B cell (primary cell): ENCODE results near the gene SURF2. TPM values are rescaled to one million over a fixed set of nuclear protein-coding genes. Genes with fewer than 3 reads are reported as not detected.

Experiments
- ATAC-seq: fragments of 200-7000 bp; cut with Tn5 transposase; one replicate; pipeline ENCODE4 v1.10.0; 2021; ENCODE audit warnings: low read depth, mild to moderate bottlenecking, moderate number of reproducible peaks, moderate library complexity
- CTCF ChIA-PET: fragments of 350-600 bp; sonication (Branson Sonifier 250); formaldehyde crosslinking; loops from one replicate; lab custom pipeline; 2021; ENCODE audit warnings: antibody characterized with exemption, inconsistent platforms; lab: Charles Lee
- POLR2A ChIA-PET: fragments of 350-600 bp; sonication (Branson Sonifier 250); formaldehyde crosslinking; loops from one replicate; lab custom pipeline; 2021; ENCODE audit warnings: antibody characterized with exemption; lab: Charles Lee
- DNase-seq: peaks from one replicate; pipeline ENCODE4 v3.0.0; 2013
- H2AFZ ChIP-seq: 2 replicates; pipeline ENCODE4 v1.6.1; 2012; ENCODE audit warnings: mild to moderate bottlenecking, low read depth, low read length; ENCODE audit not compliant: insufficient read depth, poor library complexity, severe bottlenecking
- H3K27ac ChIP-seq, 2 donors: 1 replicate in 1 of 2; 2 replicates in 1 of 2; pipeline ENCODE4 v1.5.1; 2012 to 2013; ENCODE audit warnings: low read length in 2 of 2, mild to moderate bottlenecking in 2 of 2, moderate library complexity in 1 of 2
- H3K27me3 ChIP-seq, 4 experiments: fragments of 200-600 bp in 1 of 4; sonication (generic) in 1 of 4; replicated peaks in 1 of 4; 1 replicate in 2 of 4; 2 replicates in 2 of 4; pipeline versions ENCODE4 v1.6.1 to v1.7.0; 2013 to 2016; ENCODE audit warnings: low read length in 3 of 4, mild to moderate bottlenecking in 2 of 4, mixed read lengths in 1 of 4, moderate library complexity in 1 of 4; ENCODE audit not compliant: insufficient read depth in 4 of 4, control insufficient read depth in 3 of 4; ENCODE audit errors: control extremely low read depth in 1 of 4
- H3K36me3 ChIP-seq, 2 experiments: replicated peaks in 1 of 2; 1 replicate in 1 of 2; 2 replicates in 1 of 2; pipeline versions ENCODE4 v1.6.1 to v1.7.1; 2013; ENCODE audit warnings: low read length in 1 of 2; ENCODE audit not compliant: insufficient read depth in 2 of 2, control insufficient read depth in 1 of 2; ENCODE audit errors: control extremely low read depth in 1 of 2, extremely low read depth in 1 of 2
- H3K4me1 ChIP-seq, 2 donors: fragments of 200-600 bp in 1 of 2; sonication (generic) in 1 of 2; 1 replicate in 1 of 2; 2 replicates in 1 of 2; pipeline versions ENCODE4 v1.5.1 to v1.6.1; 2013 to 2017; ENCODE audit warnings: low read length in 2 of 2; ENCODE audit not compliant: control insufficient read depth in 2 of 2, insufficient read depth in 2 of 2
- H3K4me2 ChIP-seq: replicated peaks from 2 replicates; pipeline ENCODE3; 2012; ENCODE audit warnings: mild to moderate bottlenecking, low read depth, low read length; ENCODE audit not compliant: poor library complexity, severe bottlenecking
- H3K4me3 ChIP-seq, 5 experiments: fragments of 200-600 bp in 1 of 5; sonication (generic) in 1 of 5; 1 replicate in 3 of 5; 2 replicates in 2 of 5; pipeline versions ENCODE4 v1.5.1 to v1.7.0; 2011 to 2016; ENCODE audit warnings: low read length in 4 of 5, mild to moderate bottlenecking in 4 of 5, low read depth in 2 of 5, control low read depth in 1 of 5, moderate library complexity in 1 of 5; ENCODE audit not compliant: insufficient read depth in 1 of 5; ENCODE audit errors: control extremely low read depth in 1 of 5, extremely low read depth in 1 of 5
- H3K79me2 ChIP-seq: fragments of 200-600 bp; sonication (generic); one replicate; pipeline ENCODE4 v1.6.0; 2016; ENCODE audit warnings: low read length; ENCODE audit not compliant: control insufficient read depth, insufficient read depth
- H3K9ac ChIP-seq: fragments of 200-600 bp; sonication (generic); 2 replicates; pipeline ENCODE4 v1.6.1; 2017; ENCODE audit warnings: mild to moderate bottlenecking, low read length, moderate library complexity
- H3K9me3 ChIP-seq, 3 donors: one replicate each; pipeline versions ENCODE4 v1.6.1 to v1.7.1; 2013; ENCODE audit warnings: low read length in 2 of 3; ENCODE audit not compliant: control insufficient read depth in 2 of 3, insufficient read depth in 1 of 3; ENCODE audit errors: control extremely low read depth in 1 of 3
- H4K20me1 ChIP-seq: 2 replicates; pipeline ENCODE4 v1.6.0; 2012; ENCODE audit warnings: mild to moderate bottlenecking, low read length; ENCODE audit not compliant: insufficient read depth, control insufficient read depth, poor library complexity, severe bottlenecking
- H3K27ac Mint-ChIP-seq: one replicate; pipeline ENCODE4 v1.8.0; 2021; ENCODE audit warnings: mixed read lengths
- H3K27me3 Mint-ChIP-seq: one replicate; pipeline ENCODE4 v1.8.0; 2021; ENCODE audit warnings: mixed read lengths
- H3K4me1 Mint-ChIP-seq: one replicate; pipeline ENCODE4 v1.8.0; 2021; ENCODE audit warnings: mixed read lengths
- H3K4me3 Mint-ChIP-seq: one replicate; pipeline ENCODE4 v1.8.0; 2021; ENCODE audit warnings: mixed read lengths
- H3K9me3 Mint-ChIP-seq: one replicate; pipeline ENCODE4 v1.8.0; 2022; ENCODE audit warnings: mixed read lengths; ENCODE audit not compliant: insufficient read depth
- CTCF ChIP-seq: fragments of 200-600 bp; IDR thresholded peaks from one replicate; pipeline ENCODE4 v1.8.0; 2022; ENCODE audit warnings: antibody characterized with exemption, mild to moderate bottlenecking
- EZH2 ChIP-seq: IDR thresholded peaks from 2 replicates; pipeline ENCODE4 v1.6.1; 2012; ENCODE audit warnings: borderline replicate concordance, low read depth, mild to moderate bottlenecking, moderate library complexity, low read length; ENCODE audit not compliant: insufficient read depth, poor library complexity, severe bottlenecking
- WGBS: methylation state at CpG from one replicate; pipeline ENCODE4 v1.1.5; 2013; ENCODE audit warnings: missing lambda C conversion rate; ENCODE audit not compliant: insufficient coverage; 5-methylcytosine and 5-hydroxymethylcytosine counted together
- intact Hi-C: fragments of 100-400 bp; cut with micrococcal nuclease; formaldehyde crosslinking; loops from one replicate; pipeline ENCODE4 v1.10.0; 2022
- polyA plus RNA-seq: library from polyadenylated mRNA; depleted of rRNA; stranded (reverse); fragments of >200 nt; gene quantifications from 2 replicates; pipeline ENCODE4 v1.2.3, GENCODE V29; 2012
- total RNA-seq, 2 donors: library from RNA; stranded (reverse); fragments of 120-200 nt in 1 of 2; gene quantifications; 1 replicate in 1 of 2; 2 replicates in 1 of 2; pipeline versions ENCODE4 v1.2.3 to v1.2.4, GENCODE V29; 2013 to 2022

The SURF2 gene
- total and polyA plus RNA-seq, 2 donors (not counting 1 experiment from before 2014, with no cell fraction given): 17.1 to 17.3 TPM

GRCh38 chr9:133389025-133389557 lies 32.7 kb downstream of the SURF2 start:
- Histone ChIP-seq H3K9me3 (no peaks in the 10 kb centered on the region), H3K27me3 (peaks cover 0 to 12% (median 0%) of the 10 kb centered on the region in 4 experiments), H3K4me2 (no peak overlapping the region), H4K20me1 (no peaks in the 10 kb centered on the region), H3K9ac (no peak overlapping the region), H3K27ac (no peak overlapping the region), H3K79me2 (no peaks in the 10 kb centered on the region), H2AFZ (no peak overlapping the region), H3K4me1 (no peaks in the 10 kb centered on the region), H3K4me3 (no peak overlapping the region), H3K36me3 (no peaks in the 10 kb centered on the region)
- POLR2A ChIA-PET: no interaction called here
- no peak overlapping the region for H3K4me3 Mint-ChIP-seq
- no peaks in the 10 kb centered on the region for H3K4me1 Mint-ChIP-seq
- no peak for DNase-seq
- peaks cover 8% of the 10 kb centered on the region for H3K27me3 Mint-ChIP-seq
- intact Hi-C loops: no loop called here
- CTCF ChIA-PET: no interaction called here
- ATAC-seq: no peak
- TF ChIP-seq EZH2: no peak
- TF ChIP-seq CTCF: no peak
- H3K9me3 Mint-ChIP-seq: no peaks in the 10 kb centered on the region
- WGBS: over 99% methylated on average over 11 of the region's 12 CpGs
- no peak overlapping the region for H3K27ac Mint-ChIP-seq

GRCh38 chr9:133389562-133389961 lies 33.2 kb downstream of the SURF2 start:
- Mint-ChIP-seq H3K4me3 (no peak overlapping the region), H3K9me3 (no peaks in the 10 kb centered on the region), H3K4me1 (no peaks in the 10 kb centered on the region), H3K27me3 (peaks cover 8% of the 10 kb centered on the region), H3K27ac (no peak overlapping the region)
- Histone ChIP-seq H3K36me3 (no peaks in the 10 kb centered on the region), H4K20me1 (no peaks in the 10 kb centered on the region), H3K27me3 (peaks cover 0 to 12% (median 0%) of the 10 kb centered on the region in 4 experiments), H3K79me2 (no peaks in the 10 kb centered on the region), H2AFZ (no peak overlapping the region), H3K4me2 (no peak overlapping the region), H3K27ac (no peak overlapping the region), H3K9me3 (no peaks in the 10 kb centered on the region), H3K9ac (no peak overlapping the region), H3K4me3 (no peak overlapping the region), H3K4me1 (no peaks in the 10 kb centered on the region)
- ChIA-PET CTCF (no interaction called here), POLR2A (interaction anchor here (0.6 kb wide), 1 partner anchor 11 kb away, joined by 4 read pairs; no protein-coding TSS in a partner anchor)
- DNase-seq (no peak), ATAC-seq (no peak)
- WGBS: 93% methylated on average over 13 of the region's 13 CpGs
- intact Hi-C loops: no loop called here
- TF ChIP-seq CTCF (no peak), EZH2 (no peak)
